Naive thymus-derived CD8-positive, alpha-beta T cell (primary cell): Measurements from ENCODE around the gene COA7. TPM values are rescaled to one million over a fixed set of nuclear protein-coding genes. Genes with fewer than 3 reads are reported as not detected.

Experiments used
- ATAC-seq, 2 donors: fragments of 150-1000 bp; cut with Tn5 transposase in 1 of 2; sonication (Bioruptor Pico), chemical (Tn5 transposase) in 1 of 2; 1 replicate in 1 of 2; 2 replicates in 1 of 2; pipeline ENCODE4 v1.10.0; 2021; ENCODE audit warnings: mild to moderate bottlenecking in 2 of 2, moderate library complexity in 2 of 2
- POLR2A ChIA-PET: fragments of 350-600 bp; sonication (Branson Sonifier 250); formaldehyde crosslinking; loops from one replicate; lab custom pipeline; 2021; ENCODE audit warnings: antibody characterized with exemption; lab: Charles Lee
- DNase-seq, 10 donors: peaks; one replicate each; pipeline versions ENCODE4 v3.0.0 to v3.0.0-alpha.2; 2020 to 2022
- H3K27ac Mint-ChIP-seq, 10 donors: one replicate each; pipeline ENCODE4 v1.8.0; 2020 to 2022; ENCODE audit warnings: mild to moderate bottlenecking in 10 of 10, mixed read lengths in 10 of 10, moderate library complexity in 4 of 10, inconsistent platforms in 1 of 10
- H3K27me3 Mint-ChIP-seq, 5 donors: one replicate each; pipeline ENCODE4 v1.8.0; 2021 to 2022; ENCODE audit warnings: mixed read lengths in 5 of 5
- H3K36me3 Mint-ChIP-seq, 3 donors: one replicate each; pipeline ENCODE4 v1.8.0; 2020 to 2022; ENCODE audit warnings: mixed read lengths in 3 of 3, mild to moderate bottlenecking in 2 of 3, inconsistent platforms in 1 of 3
- H3K4me1 Mint-ChIP-seq, 4 donors: one replicate each; pipeline ENCODE4 v1.8.0; 2021 to 2022; ENCODE audit warnings: mixed read lengths in 4 of 4
- H3K4me3 Mint-ChIP-seq, 10 donors: one replicate each; pipeline ENCODE4 v1.8.0; 2020 to 2022; ENCODE audit warnings: mild to moderate bottlenecking in 10 of 10, mixed read lengths in 10 of 10, moderate library complexity in 6 of 10, inconsistent platforms in 1 of 10
- H3K9me3 Mint-ChIP-seq, 9 donors: one replicate each; pipeline ENCODE4 v1.8.0; 2020 to 2022; ENCODE audit warnings: mixed read lengths in 9 of 9, mild to moderate bottlenecking in 3 of 9, inconsistent platforms in 1 of 9, moderate library complexity in 1 of 9
- polyA plus RNA-seq, 3 donors: library from polyadenylated mRNA; unstranded; fragments of 300-500 nt; fragmentation: Illumina TruSeq; gene quantifications; one replicate each; pipeline ENCODE4 v1.2.3, GENCODE V29; 2021
- total RNA-seq, 8 experiments: library from RNA in 2 of 8; stranded (reverse) in 2 of 8; gene quantifications; one replicate each; pipeline ENCODE4 v1.2.3 and lab custom pipeline; 2021 to 2026

The COA7 gene
- total and polyA plus RNA-seq, 5 experiments from 2014 or later: 2.4 to 4.2 (median 3.1) TPM

GRCh38 chr1:52679048-52679447 is 19.1 kb downstream of the COA7 start:
- H3K9me3 Mint-ChIP-seq: no peaks in the 10 kb centered on the region
- DNase-seq (no peak), ATAC-seq (no peak)
- H3K27ac Mint-ChIP-seq: peak overlapping the region in 4 of 10 donors; percentile 6 to 66 (median 19)
- peaks cover 0 to 39% (median 5%) of the 10 kb centered on the region in 3 donors for H3K36me3 Mint-ChIP-seq
- H3K27me3 Mint-ChIP-seq: no peaks in the 10 kb centered on the region
- H3K4me1 Mint-ChIP-seq: peaks cover 0 to 10% (median 6%) of the 10 kb centered on the region in 4 donors
- no peak overlapping the region for H3K4me3 Mint-ChIP-seq
- POLR2A ChIA-PET: interaction anchor here (0.7 kb wide), 1 partner anchor 251 kb away, joined by 3 read pairs; no protein-coding TSS in a partner anchor

- Mint-ChIP-seq H3K9me3 (no peaks in the 10 kb centered on the region), H3K36me3 (peaks cover 0 to 53% (median 7%) of the 10 kb centered on the region in 3 donors), H3K27me3 (no peaks in the 10 kb centered on the region), H3K4me1 (peaks cover 0 to 14% (median 6%) of the 10 kb centered on the region in 4 donors), H3K4me3 (no peak overlapping the region), H3K27ac (peak overlapping the region in 3 of 10 donors; percentile 31 to 86 (median 64))
- POLR2A ChIA-PET: no interaction called here
- DNase-seq (no peak), ATAC-seq (no peak)
Observed at GRCh38 chr1:52677076-52677806, 20.9 kb downstream of the COA7 start.

- peaks cover 0 to 14% (median 6%) of the 10 kb centered on the region in 4 donors for H3K4me1 Mint-ChIP-seq
- H3K27me3 Mint-ChIP-seq: no peaks in the 10 kb centered on the region
- POLR2A ChIA-PET: no interaction called here
- H3K9me3 Mint-ChIP-seq: no peaks in the 10 kb centered on the region
- peaks cover 0 to 58% (median 7%) of the 10 kb centered on the region in 3 donors for H3K36me3 Mint-ChIP-seq
- H3K4me3 Mint-ChIP-seq: no peak overlapping the region
- DNase-seq: no peak
- peak overlapping the region in 1 of 10 donors; percentile 24 for H3K27ac Mint-ChIP-seq
- ATAC-seq: no peak
Observed at GRCh38 chr1:52676249-52676903, 21.8 kb downstream of the COA7 start.

- H3K4me3 Mint-ChIP-seq: no peak overlapping the region
- H3K27ac Mint-ChIP-seq: peak overlapping the region in 7 of 10 donors; percentile 20 to 72 (median 37)
- no peak for DNase-seq
- H3K36me3 Mint-ChIP-seq: peaks cover 0 to 70% (median 15%) of the 10 kb centered on the region in 3 donors
- no peaks in the 10 kb centered on the region for H3K27me3 Mint-ChIP-seq
- POLR2A ChIA-PET: no interaction called here
- H3K4me1 Mint-ChIP-seq: peaks cover 0 to 11% (median 4%) of the 10 kb centered on the region in 4 donors
- ATAC-seq: no peak
- no peaks in the 10 kb centered on the region for H3K9me3 Mint-ChIP-seq
Observed at GRCh38 chr1:52674497-52675384, 23.4 kb downstream of the COA7 start.

GRCh38 chr1:52673513-52673912 is 24.6 kb downstream of the COA7 start:
- peaks cover 0 to 73% (median 20%) of the 10 kb centered on the region in 3 donors for H3K36me3 Mint-ChIP-seq
- H3K27ac Mint-ChIP-seq: peak overlapping the region in 1 of 10 donors; percentile 44
- H3K4me1 Mint-ChIP-seq: peaks cover 0 to 11% (median 4%) of the 10 kb centered on the region in 4 donors
- H3K4me3 Mint-ChIP-seq: no peak overlapping the region
- no peak for ATAC-seq
- POLR2A ChIA-PET: no interaction called here
- no peak for DNase-seq
- H3K27me3 Mint-ChIP-seq: no peaks in the 10 kb centered on the region
- no peaks in the 10 kb centered on the region for H3K9me3 Mint-ChIP-seq

- ATAC-seq: no peak
- Mint-ChIP-seq H3K27me3 (no peaks in the 10 kb centered on the region), H3K36me3 (peaks cover 0 to 75% (median 24%) of the 10 kb centered on the region in 3 donors), H3K27ac (peak overlapping the region in 2 of 10 donors; percentile 13 to 51), H3K4me1 (peaks cover 0 to 11% (median 4%) of the 10 kb centered on the region in 4 donors), H3K9me3 (no peaks in the 10 kb centered on the region), H3K4me3 (no peak overlapping the region)
- DNase-seq: no peak
- POLR2A ChIA-PET: no interaction called here
Observed at GRCh38 chr1:52672946-52673345, 25.2 kb downstream of the COA7 start.

GRCh38 chr1:52670604-52671003 is 27.5 kb downstream of the COA7 start:
- Mint-ChIP-seq H3K27me3 (no peaks in the 10 kb centered on the region), H3K4me3 (no peak overlapping the region), H3K36me3 (peaks cover 0 to 71% (median 28%) of the 10 kb centered on the region in 3 donors), H3K27ac (no peak overlapping the region), H3K9me3 (no peaks in the 10 kb centered on the region), H3K4me1 (peaks cover 6 to 24% (median 12%) of the 10 kb centered on the region in 4 donors)
- POLR2A ChIA-PET: no interaction called here
- ATAC-seq: no peak
- no peak for DNase-seq

GRCh38 chr1:52669696-52670095 is 28.5 kb downstream of the COA7 start:
- H3K36me3 Mint-ChIP-seq: peaks cover 0 to 66% (median 24%) of the 10 kb centered on the region in 3 donors
- POLR2A ChIA-PET: interaction anchor here (0.6 kb wide), 2 partner anchors 29 to 123 kb away, joined by 3 to 4 read pairs; no protein-coding TSS in a partner anchor
- no peak for ATAC-seq
- H3K4me3 Mint-ChIP-seq: no peak overlapping the region
- H3K4me1 Mint-ChIP-seq: peaks cover 7 to 24% (median 12%) of the 10 kb centered on the region in 4 donors
- DNase-seq: no peak
- no peaks in the 10 kb centered on the region for H3K9me3 Mint-ChIP-seq
- no peaks in the 10 kb centered on the region for H3K27me3 Mint-ChIP-seq
- peak overlapping the region in 1 of 10 donors; percentile 59 for H3K27ac Mint-ChIP-seq

GRCh38 chr1:52668711-52669110 is 29.4 kb downstream of the COA7 start:
- Mint-ChIP-seq H3K9me3 (no peaks in the 10 kb centered on the region), H3K27ac (peak overlapping the region in 1 of 10 donors; percentile 69), H3K36me3 (peaks cover 0 to 58% (median 22%) of the 10 kb centered on the region in 3 donors), H3K4me1 (peaks cover 7 to 21% (median 10%) of the 10 kb centered on the region in 4 donors), H3K27me3 (no peaks in the 10 kb centered on the region), H3K4me3 (no peak overlapping the region)
- POLR2A ChIA-PET: interaction anchor here (0.6 to 1.6 kb wide), 5 partner anchors 27 to 123 kb away, joined by 3 to 4 read pairs (median 3); no protein-coding TSS in a partner anchor
- ATAC-seq (no peak), DNase-seq (no peak)

GRCh38 chr1:52667984-52668383 is 30.2 kb downstream of the COA7 start:
- Mint-ChIP-seq H3K27me3 (no peaks in the 10 kb centered on the region), H3K9me3 (no peaks in the 10 kb centered on the region), H3K27ac (peak overlapping the region in 2 of 10 donors; percentile 24 to 40), H3K4me3 (no peak overlapping the region), H3K36me3 (peaks cover 0 to 55% (median 21%) of the 10 kb centered on the region in 3 donors), H3K4me1 (peaks cover 7 to 21% (median 12%) of the 10 kb centered on the region in 4 donors)
- no peak for ATAC-seq
- POLR2A ChIA-PET: interaction anchor here (0.9 to 1.6 kb wide), 4 partner anchors 27 to 34 kb away, joined by 3 to 8 read pairs (median 3); no protein-coding TSS in a partner anchor
- DNase-seq: no peak

- peaks cover 0 to 50% (median 21%) of the 10 kb centered on the region in 3 donors for H3K36me3 Mint-ChIP-seq
- H3K4me1 Mint-ChIP-seq: peaks cover 7 to 21% (median 13%) of the 10 kb centered on the region in 4 donors
- H3K27me3 Mint-ChIP-seq: no peaks in the 10 kb centered on the region
- peak overlapping the region in 4 of 10 donors; percentile 20 to 82 (median 47) for H3K27ac Mint-ChIP-seq
- no peak overlapping the region for H3K4me3 Mint-ChIP-seq
- ATAC-seq: peak in 1 of 2 donors; percentile 53
- POLR2A ChIA-PET: interaction anchor here (0.6 to 1.5 kb wide), 3 partner anchors 29 to 143 kb away, joined by 3 to 8 read pairs (median 8); partner anchors contain the start of gene TUT4
- no peaks in the 10 kb centered on the region for H3K9me3 Mint-ChIP-seq
- DNase-seq: no peak
Observed at GRCh38 chr1:52667290-52667689, 30.9 kb downstream of the COA7 start.
